Smooth muscle cell (in vitro differentiated cells): ENCODE results near the gene SORCS1. TPM values are rescaled to one million over a fixed set of nuclear protein-coding genes. Genes with fewer than 3 reads are reported as not detected.
A peak's percentile ranks its signal among the peaks of the same experiment; 100 is the strongest.

Experiments
- DNase-seq: peaks from one replicate; lab custom pipeline; 2025; ENCODE audit not compliant: unreplicated experiment; lab: John Stamatoyannopoulos, UW
- H2AFZ ChIP-seq: fragments of 200-600 bp; sonication (generic); 2 replicates; pipeline ENCODE4 v1.6.0; 2016; ENCODE audit warnings: antibody characterized with exemption, low read depth, mild to moderate bottlenecking
- H3F3A ChIP-seq: fragments of 200-600 bp; sonication (generic); 2 replicates; pipeline ENCODE4 v1.6.0; 2017; ENCODE audit warnings: antibody characterized with exemption, low read depth
- H3K27ac ChIP-seq: fragments of 200-600 bp; sonication (generic); 2 replicates; pipeline ENCODE4 v1.5.1; 2016; ENCODE audit warnings: low read depth, mild to moderate bottlenecking
- H3K27me3 ChIP-seq: fragments of 200-600 bp; sonication (generic); 2 replicates; pipeline ENCODE4 v1.6.1; 2016; ENCODE audit warnings: low read depth, mild to moderate bottlenecking
- H3K36me3 ChIP-seq: fragments of 200-600 bp; sonication (generic); 2 replicates; pipeline ENCODE4 v1.5.1; 2016; ENCODE audit warnings: low read depth
- H3K4me1 ChIP-seq: fragments of 200-600 bp; sonication (generic); 2 replicates; pipeline ENCODE4 v1.5.1; 2016; ENCODE audit warnings: low read depth
- H3K4me2 ChIP-seq: fragments of 200-600 bp; sonication (generic); 2 replicates; pipeline ENCODE4 v1.6.0; 2016; ENCODE audit warnings: mild to moderate bottlenecking
- H3K4me3 ChIP-seq: fragments of 200-600 bp; sonication (generic); 2 replicates; pipeline ENCODE4 v1.5.1; 2016; ENCODE audit warnings: mild to moderate bottlenecking
- H3K79me2 ChIP-seq: fragments of 200-600 bp; sonication (generic); 2 replicates; pipeline ENCODE4 v1.6.0; 2016; ENCODE audit warnings: low read depth, mild to moderate bottlenecking
- H3K9ac ChIP-seq: fragments of 200-600 bp; sonication (generic); 2 replicates; pipeline ENCODE4 v1.6.0; 2016; ENCODE audit warnings: low read depth
- H3K9me3 ChIP-seq: fragments of 200-600 bp; sonication (generic); replicated peaks from 2 replicates; pipeline ENCODE4 v1.5.1; 2016; ENCODE audit warnings: low read depth
- H4K20me1 ChIP-seq: fragments of 200-600 bp; sonication (generic); 2 replicates; pipeline ENCODE4 v1.6.0; 2016; ENCODE audit warnings: low read depth
- CTCF ChIP-seq: fragments of 200-600 bp; sonication (generic); IDR thresholded peaks from 2 replicates; pipeline ENCODE4 v1.5.1; 2017; ENCODE audit warnings: borderline replicate concordance, mild to moderate bottlenecking, antibody characterized with exemption; ENCODE audit not compliant: insufficient read depth, poor library complexity, severe bottlenecking
- WGBS: methylation state at CpG from one replicate; pipeline ENCODE4 v1.1.7; 2016; ENCODE audit warnings: low lambda C conversion rate; 5-methylcytosine and 5-hydroxymethylcytosine counted together
- polyA plus RNA-seq: library from polyadenylated mRNA; unstranded; fragments of >200 nt; fragmentation: Nextera tagmentation; extraction: Ambion mirVana; gene quantifications from 2 replicates; pipeline ENCODE4 v1.2.1, GENCODE V29; 2016
- total RNA-seq: library from RNA; depleted of rRNA; stranded (reverse); fragments of >200 nt; gene quantifications from 2 replicates; pipeline ENCODE4 v1.2.3, GENCODE V29; 2014

The SORCS1 gene
- total and polyA plus RNA-seq, 2 experiments from 2014 or later = 0.67 TPM; not detected in 1

- H3K79me2 ChIP-seq = no peaks in the 10 kb centered on the region
- no peaks in the 10 kb centered on the region for H3F3A ChIP-seq
- no peak overlapping the region for H3K27ac ChIP-seq
- H4K20me1 ChIP-seq = no peaks in the 10 kb centered on the region
- no peaks in the 10 kb centered on the region for H3K36me3 ChIP-seq
- TF ChIP-seq CTCF = peak; percentile 23
- H2AFZ ChIP-seq = no peak overlapping the region
- no peak for DNase-seq
- H3K4me2 ChIP-seq = no peak overlapping the region
- H3K4me1 ChIP-seq = no peaks in the 10 kb centered on the region
- H3K9ac ChIP-seq = no peak overlapping the region
- no peaks in the 10 kb centered on the region for H3K27me3 ChIP-seq
- no peaks in the 10 kb centered on the region for H3K9me3 ChIP-seq
- no peak overlapping the region for H3K4me3 ChIP-seq
Measured at GRCh38 chr10:106682175-106682574, 482.3 kb downstream of the SORCS1 start.

- H3K27me3 ChIP-seq = no peaks in the 10 kb centered on the region
- H3K27ac ChIP-seq = no peak overlapping the region
- H3K36me3 ChIP-seq = no peaks in the 10 kb centered on the region
- H3K4me3 ChIP-seq = no peak overlapping the region
- no peak for DNase-seq
- no peaks in the 10 kb centered on the region for H3K79me2 ChIP-seq
- no peak overlapping the region for H3K9ac ChIP-seq
- H3K9me3 ChIP-seq = no peaks in the 10 kb centered on the region
- no peak overlapping the region for H3K4me2 ChIP-seq
- no peaks in the 10 kb centered on the region for H4K20me1 ChIP-seq
- H3K4me1 ChIP-seq = no peaks in the 10 kb centered on the region
- no peaks in the 10 kb centered on the region for H3F3A ChIP-seq
- H2AFZ ChIP-seq = no peak overlapping the region
- no peak for TF ChIP-seq CTCF
- 73% methylated on average over 2 of the region's 2 CpGs for WGBS
Measured at GRCh38 chr10:106680061-106680460, 484.4 kb downstream of the SORCS1 start.

GRCh38 chr10:106679314-106679713, 485.2 kb downstream of the SORCS1 start:
- Histone ChIP-seq H3K36me3 (no peaks in the 10 kb centered on the region), H2AFZ (no peak overlapping the region), H3K27ac (no peak overlapping the region), H3K9me3 (no peaks in the 10 kb centered on the region), H3K79me2 (no peaks in the 10 kb centered on the region), H3K4me1 (no peaks in the 10 kb centered on the region), H4K20me1 (no peaks in the 10 kb centered on the region), H3K4me3 (no peak overlapping the region), H3K27me3 (no peaks in the 10 kb centered on the region), H3K4me2 (no peak overlapping the region), H3K9ac (no peak overlapping the region), H3F3A (no peaks in the 10 kb centered on the region)
- no peak for DNase-seq
- no peak for TF ChIP-seq CTCF

DNA sequence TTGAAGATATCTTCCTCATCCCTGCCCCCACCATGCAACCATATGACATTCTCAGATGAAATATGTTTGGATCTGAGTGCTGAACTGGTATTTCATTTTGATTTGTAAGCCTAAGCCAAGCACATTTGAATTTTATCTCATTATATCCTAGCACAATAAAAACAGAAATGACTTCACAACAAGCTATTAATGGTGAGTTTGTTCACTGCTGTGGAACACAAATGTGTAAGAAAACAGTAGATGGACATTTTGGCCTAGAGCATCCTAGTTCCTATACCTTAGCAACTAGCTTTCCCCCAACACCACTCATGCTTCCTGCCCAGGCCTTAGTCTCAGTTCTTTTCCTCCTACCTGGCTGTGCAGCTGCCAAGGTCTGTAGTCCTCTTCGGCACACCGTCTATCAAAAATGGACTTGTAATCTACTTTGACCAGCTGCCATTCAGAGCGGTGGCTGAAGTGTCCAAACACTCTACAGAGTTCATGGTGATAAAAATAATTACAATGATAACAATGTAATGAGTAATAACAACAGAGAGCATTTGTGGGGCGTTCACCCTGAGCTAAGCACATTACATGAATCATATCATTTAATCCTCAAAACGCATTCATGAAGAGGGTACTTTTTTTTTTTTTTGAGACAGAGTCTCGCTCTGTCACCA, 491.9 kb downstream of the SORCS1 start:
- no peak for TF ChIP-seq CTCF
- H3K4me1 ChIP-seq = no peaks in the 10 kb centered on the region
- H3K9ac ChIP-seq = no peak overlapping the region
- WGBS = 92% methylated on average over 6 of the region's 6 CpGs
- H3K36me3 ChIP-seq = no peaks in the 10 kb centered on the region
- no peaks in the 10 kb centered on the region for H3F3A ChIP-seq
- H3K4me3 ChIP-seq = no peak overlapping the region
- H4K20me1 ChIP-seq = no peaks in the 10 kb centered on the region
- no peaks in the 10 kb centered on the region for H3K79me2 ChIP-seq
- H3K4me2 ChIP-seq = no peak overlapping the region
- H3K27ac ChIP-seq = no peak overlapping the region
- H3K9me3 ChIP-seq = no peaks in the 10 kb centered on the region
- no peak for DNase-seq
- H2AFZ ChIP-seq = no peak overlapping the region
- H3K27me3 ChIP-seq = no peaks in the 10 kb centered on the region
